HUES48 (cell line): Measurements from ENCODE around the gene ZSWIM3.
A peak's percentile ranks its signal among the peaks of the same experiment; 100 is the strongest.
"Not testable (repeated sequence)": the region's sequence is repeated elsewhere in the genome, so short reads cannot be mapped to it uniquely, and the experiment has no call there.

Experiments used
- H3K27ac ChIP-seq: one replicate; pipeline ENCODE4 v1.7.0; 2013; ENCODE audit warnings: low read depth, low read length, inconsistent platforms
- H3K27me3 ChIP-seq: 2 replicates; pipeline ENCODE4 v1.6.1; 2013; ENCODE audit warnings: mild to moderate bottlenecking, low read length; ENCODE audit not compliant: control insufficient read depth, insufficient read depth
- H3K36me3 ChIP-seq: 2 replicates; pipeline ENCODE4 v1.6.1; 2013; ENCODE audit warnings: low read length; ENCODE audit not compliant: control insufficient read depth, insufficient read depth
- H3K4me1 ChIP-seq: 2 replicates; pipeline ENCODE4 v1.6.1; 2013; ENCODE audit warnings: mild to moderate bottlenecking, low read length; ENCODE audit not compliant: control insufficient read depth, insufficient read depth
- H3K4me3 ChIP-seq: 2 replicates; pipeline ENCODE4 v1.5.1; 2013; ENCODE audit warnings: mild to moderate bottlenecking, low read depth, low read length
- H3K9ac ChIP-seq: 2 replicates; pipeline ENCODE4 v1.6.1; 2013; ENCODE audit warnings: mild to moderate bottlenecking, low read depth, low read length, moderate library complexity
- H3K9me3 ChIP-seq: 2 replicates; pipeline ENCODE4 v1.6.1; 2013; ENCODE audit warnings: low read length; ENCODE audit not compliant: control insufficient read depth, insufficient read depth

ZSWIM3 gene

DNA sequence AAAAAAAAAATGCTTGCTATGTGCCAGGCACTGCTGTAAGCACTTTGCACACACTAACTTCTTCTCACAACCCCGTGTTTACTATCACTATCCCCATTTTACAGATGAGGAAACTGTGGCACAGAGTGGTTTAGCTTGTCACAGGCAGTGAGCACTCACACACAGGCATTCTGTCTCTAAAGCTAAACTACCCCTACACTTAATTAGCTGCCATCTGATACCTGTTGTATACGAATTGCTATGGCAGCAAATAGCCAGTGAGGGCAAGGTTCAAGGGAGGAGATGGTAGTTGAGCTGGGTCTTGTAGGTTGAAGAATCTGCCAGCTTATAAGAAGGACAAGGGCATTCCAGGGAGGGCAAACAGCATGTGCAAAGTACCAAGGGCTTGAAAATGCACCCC lies 35.5 kb upstream of the ZSWIM3 start:
- Histone ChIP-seq H3K27me3 (peaks cover 13% of the 10 kb centered on the region), H3K9ac (no peak overlapping the region), H3K9me3 (no peaks in the 10 kb centered on the region), H3K4me1 (peaks cover 5% of the 10 kb centered on the region; the same call in 1 of the 2 replicates), H3K36me3 (peaks cover 7% of the 10 kb centered on the region), H3K4me3 (no peak overlapping the region), H3K27ac (no peak overlapping the region)

GRCh38 chr20:45822857-45823256 lies 34.6 kb upstream of the ZSWIM3 start:
- no peak overlapping the region for H3K9ac ChIP-seq

DNA sequence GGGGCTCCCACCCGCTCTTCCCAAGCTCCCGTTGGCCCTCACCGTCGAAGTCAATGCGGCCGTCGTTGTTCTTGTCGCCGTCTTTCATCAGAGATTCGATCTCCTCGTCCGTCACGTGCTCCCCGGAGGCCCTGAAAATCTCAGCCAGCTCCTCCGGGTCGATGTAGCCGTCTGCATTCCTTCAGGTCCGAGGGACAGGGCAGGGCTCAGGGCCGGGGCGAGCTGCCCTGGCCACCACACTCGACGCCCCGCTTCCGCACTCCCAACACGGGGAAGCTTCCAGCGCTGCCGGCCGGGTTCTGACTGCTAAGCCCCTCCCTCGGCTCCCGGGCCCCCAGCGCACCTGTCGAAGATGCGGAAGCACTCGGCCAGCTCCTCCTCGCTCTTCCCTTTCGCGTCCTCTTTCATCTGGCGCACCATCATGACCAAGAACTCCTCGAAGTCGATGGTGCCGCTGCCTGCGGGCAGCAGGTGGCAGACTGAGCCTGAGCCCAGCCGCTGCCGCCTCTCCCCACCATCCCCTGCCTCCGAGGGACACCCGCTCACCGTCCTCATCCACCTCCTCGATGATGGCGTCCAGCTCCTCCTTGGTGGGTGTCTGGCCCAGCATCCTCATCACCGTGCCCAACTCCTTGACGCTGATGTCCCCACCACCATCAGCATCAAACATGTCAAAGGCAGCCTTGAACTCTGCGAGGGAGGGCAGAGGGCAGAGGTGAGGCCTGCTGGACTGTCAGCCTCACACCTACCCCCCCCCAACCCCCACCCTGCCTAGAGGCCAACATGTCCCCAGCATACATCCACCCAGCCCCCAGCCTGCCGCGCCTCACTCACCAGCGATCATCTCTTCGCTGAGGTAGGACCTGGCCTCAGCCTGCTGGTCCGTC lies 33.2 kb upstream of the ZSWIM3 start:
- no peaks in the 10 kb centered on the region for H3K36me3 ChIP-seq
- H3K4me1 ChIP-seq, result peaks cover 5% of the 10 kb centered on the region; the same call in 1 of the 2 replicates
- no peak overlapping the region for H3K27ac ChIP-seq
- no peak overlapping the region for H3K9ac ChIP-seq
- H3K27me3 ChIP-seq, result peaks cover 13% of the 10 kb centered on the region
- H3K4me3 ChIP-seq, result peak overlapping the region; percentile 39; the same call in 1 of the 2 replicates
- no peaks in the 10 kb centered on the region for H3K9me3 ChIP-seq

More at GRCh38 chr20:45822857-45823256, 34.6 kb upstream of the ZSWIM3 start:
- Histone ChIP-seq H3K27ac (no peak overlapping the region), H3K9me3 (no peaks in the 10 kb centered on the region), H3K36me3 (no peaks in the 10 kb centered on the region), H3K27me3 (peaks cover 13% of the 10 kb centered on the region), H3K4me1 (peaks cover 5% of the 10 kb centered on the region; the same call in 1 of the 2 replicates), H3K4me3 (no peak overlapping the region)

DNA sequence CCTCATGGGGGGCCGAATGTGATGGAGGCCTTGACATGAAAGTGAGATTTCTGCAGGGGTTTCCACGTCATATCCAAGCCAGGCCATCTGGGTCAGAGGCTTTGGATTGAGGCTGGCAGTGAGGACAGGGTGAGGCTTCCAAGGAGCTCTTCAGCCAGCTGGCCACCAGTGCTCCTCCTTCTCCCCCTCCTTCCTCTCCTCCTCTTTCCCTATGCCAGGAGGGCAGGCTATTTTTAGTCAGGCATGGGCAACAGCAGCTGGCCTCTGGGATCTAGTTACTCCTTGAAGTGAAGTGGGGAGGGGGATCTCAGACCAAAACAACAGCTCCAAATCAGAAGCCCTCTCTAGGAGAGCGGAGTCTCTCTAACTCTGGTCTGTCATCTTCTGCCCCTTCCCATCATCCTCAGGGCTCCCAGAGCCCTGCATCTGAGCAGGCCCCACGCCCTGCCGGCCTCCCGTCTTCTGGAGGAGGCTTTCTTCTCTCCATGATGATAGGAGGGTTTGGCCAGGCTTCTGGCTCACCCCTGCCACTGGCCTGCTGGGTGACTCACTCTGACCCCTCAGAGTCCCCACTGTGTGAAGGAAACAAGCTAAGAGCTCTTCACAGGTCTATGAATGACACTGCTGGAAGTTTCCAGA lies 30.9 kb upstream of the ZSWIM3 start:
- peaks cover 13% of the 10 kb centered on the region for H3K27me3 ChIP-seq
- H3K27ac ChIP-seq, result no peak overlapping the region
- no peak overlapping the region for H3K4me3 ChIP-seq
- no peaks in the 10 kb centered on the region for H3K9me3 ChIP-seq
- no peak overlapping the region for H3K9ac ChIP-seq
- peaks cover 5% of the 10 kb centered on the region; the same call in 1 of the 2 replicates for H3K4me1 ChIP-seq
- H3K36me3 ChIP-seq, result no peaks in the 10 kb centered on the region

DNA sequence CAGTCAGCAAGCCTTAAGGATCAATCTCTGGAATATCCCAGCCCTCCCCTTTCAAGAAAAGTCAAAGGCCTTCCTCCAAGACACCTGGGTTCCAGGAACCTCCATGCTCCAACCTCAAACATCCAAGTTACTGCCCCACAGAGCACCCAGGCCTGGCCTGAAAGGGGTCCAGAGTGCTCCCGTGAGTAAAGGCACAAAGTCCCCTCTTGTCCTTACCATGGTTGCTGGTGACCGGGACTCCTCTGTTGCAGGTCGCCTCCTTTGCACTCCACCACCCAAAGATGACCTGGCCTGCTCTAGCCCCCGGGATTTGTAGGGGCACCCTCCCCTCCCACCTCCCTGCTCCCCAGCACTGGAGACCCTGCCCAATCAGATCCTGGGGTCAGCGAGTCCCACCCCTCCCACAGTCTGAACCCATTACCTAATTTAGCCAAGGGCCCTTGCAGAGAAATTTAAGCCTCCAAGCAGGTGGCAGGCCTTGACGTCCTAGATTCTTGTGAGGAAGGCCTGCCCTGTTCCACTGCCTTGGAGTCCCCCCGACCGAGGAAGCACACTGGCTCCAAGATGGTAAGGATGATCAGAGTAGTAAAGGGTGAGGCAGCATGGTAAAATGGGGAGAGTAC lies 30.3 kb upstream of the ZSWIM3 start, which contains the start of gene TNNC2:
TSS of gene TNNC2 (minus strand) at position 283 of the 623 bp plus-strand sequence. CDS start at position 219, 64 bp downstream.
- Histone ChIP-seq H3K27me3 (peaks cover 13% of the 10 kb centered on the region), H3K9me3 (no peaks in the 10 kb centered on the region), H3K4me1 (peaks cover 5% of the 10 kb centered on the region; the same call in 1 of the 2 replicates), H3K9ac (no peak within 1 kb of the TSS), H3K36me3 (no peaks in the 10 kb centered on the region), H3K4me3 (no peak within 1 kb of the TSS), H3K27ac (no peak within 1 kb of the TSS)

DNA sequence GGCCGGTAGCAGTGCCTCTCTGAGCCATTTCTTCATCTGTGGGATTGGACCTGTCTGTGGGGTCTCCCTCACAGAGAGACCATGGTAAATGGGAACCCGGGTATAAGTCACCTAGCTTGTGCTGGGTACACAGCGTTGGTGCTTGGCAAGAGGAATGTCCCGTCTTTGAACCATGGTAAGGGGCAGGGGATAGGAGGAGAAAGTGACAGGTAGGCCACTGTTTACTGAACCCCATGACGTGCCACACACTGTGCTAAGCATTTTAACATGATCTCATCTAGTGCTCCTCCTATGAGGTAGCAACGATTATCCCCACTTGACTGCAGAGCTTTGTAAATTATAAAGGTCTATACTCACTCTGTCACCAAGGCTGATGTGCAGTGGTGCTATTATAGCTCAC lies 29.7 kb upstream of the ZSWIM3 start:
- Histone ChIP-seq H3K9ac (no peak overlapping the region), H3K27me3 (peaks cover 13% of the 10 kb centered on the region), H3K9me3 (no peaks in the 10 kb centered on the region), H3K27ac (no peak overlapping the region), H3K36me3 (no peaks in the 10 kb centered on the region), H3K4me1 (peaks cover 6% of the 10 kb centered on the region; the same call in 1 of the 2 replicates), H3K4me3 (no peak overlapping the region)

DNA sequence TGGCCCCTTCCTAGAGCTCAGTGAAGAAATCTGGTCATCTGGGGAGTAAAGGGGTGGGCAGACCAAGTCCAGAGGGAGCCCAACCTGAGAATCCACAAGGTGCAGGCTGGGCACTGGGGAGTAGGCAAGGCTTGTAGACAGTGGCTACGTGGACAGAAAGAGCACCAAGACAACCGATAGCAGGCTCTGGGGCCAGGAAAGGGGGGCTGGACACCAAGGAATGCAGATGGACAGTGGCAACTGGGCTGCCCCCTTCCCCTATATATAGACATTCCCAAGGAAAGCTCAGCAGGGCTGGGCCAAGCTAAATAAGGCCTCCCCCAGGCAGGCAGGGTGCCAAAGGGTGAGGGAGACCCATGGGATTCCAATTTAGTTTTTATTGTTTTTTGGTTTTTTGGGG lies 28.8 kb upstream of the ZSWIM3 start:
- Histone ChIP-seq H3K9ac (no peak overlapping the region), H3K36me3 (no peaks in the 10 kb centered on the region), H3K4me3 (no peak overlapping the region), H3K4me1 (peaks cover 14% of the 10 kb centered on the region), H3K27ac (no peak overlapping the region), H3K27me3 (peaks cover 5% of the 10 kb centered on the region), H3K9me3 (no peaks in the 10 kb centered on the region)

GRCh38 chr20:45829673-45830106 lies 27.7 kb upstream of the ZSWIM3 start:
- H3K9me3 ChIP-seq, H3K36me3 ChIP-seq, H3K27me3 ChIP-seq, H3K27ac ChIP-seq, H3K4me3 ChIP-seq, H3K9ac ChIP-seq: not testable (repeated sequence)
- H3K4me1 ChIP-seq, result peaks cover 16% of the 10 kb centered on the region

- H3K4me3 ChIP-seq, result no peak overlapping the region
Measured at GRCh38 chr20:45832619-45833018, 24.8 kb upstream of the ZSWIM3 start.

DNA sequence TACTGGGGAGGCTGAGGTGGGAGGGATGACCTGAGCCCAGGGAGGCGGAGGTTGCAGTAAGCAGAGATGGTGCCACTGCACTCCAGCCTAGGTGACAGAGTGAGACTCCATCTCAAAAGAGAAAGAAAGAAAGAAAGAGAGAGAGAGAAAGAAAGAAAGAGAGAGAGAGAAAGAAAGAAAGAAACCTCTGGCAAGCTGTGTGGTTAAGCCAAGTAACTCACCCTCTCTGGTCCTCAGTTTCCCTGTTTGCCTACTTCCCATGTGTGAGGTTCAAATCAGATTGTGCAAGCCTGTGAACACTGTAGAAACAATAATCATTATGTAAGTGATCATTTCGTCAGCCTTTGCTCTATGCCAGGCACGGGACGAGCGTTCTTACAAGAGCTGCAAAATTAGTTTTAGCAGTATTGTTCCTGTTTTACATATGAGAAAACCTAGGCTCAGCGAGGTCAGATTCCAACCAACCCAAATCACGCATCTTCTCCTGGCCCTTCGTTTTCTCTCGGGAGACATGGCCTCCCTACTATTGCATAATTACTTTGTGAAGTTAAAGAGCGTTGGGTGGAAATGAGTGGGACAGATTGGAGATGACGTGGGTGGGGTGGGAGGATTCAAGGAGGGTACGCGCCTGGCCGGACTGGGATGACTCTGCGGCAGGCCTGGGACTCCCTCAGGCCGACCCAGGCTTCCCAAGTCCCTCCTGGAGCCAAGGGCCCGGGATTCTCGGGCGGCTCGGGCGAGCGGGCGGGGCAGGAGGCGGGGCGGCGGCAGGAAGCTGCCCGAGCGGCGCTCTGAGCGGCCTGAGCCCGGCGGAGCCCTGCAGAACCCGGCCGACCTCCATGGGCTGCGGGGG lies 24.2 kb upstream of the ZSWIM3 start, which contains the start of gene SNX21:
TSS of gene SNX21 (plus strand) at position 770 of the 853 bp plus-strand sequence. CDS start 121 bp downstream, outside the sequence.
- no peaks in the 10 kb centered on the region for H3K9me3 ChIP-seq
- peak within 1 kb of the TSS; percentile 79 for H3K4me3 ChIP-seq
- H3K36me3 ChIP-seq, result peaks cover 19% of the 10 kb centered on the region
- peaks cover 19% of the 10 kb centered on the region for H3K4me1 ChIP-seq
- no peaks in the 10 kb centered on the region; the same call in 1 of the 2 replicates for H3K27me3 ChIP-seq
- H3K27ac ChIP-seq, result peak within 1 kb of the TSS; percentile 59
- peak within 1 kb of the TSS; percentile 65; the same call in 1 of the 2 replicates for H3K9ac ChIP-seq

More at GRCh38 chr20:45832619-45833018, 24.8 kb upstream of the ZSWIM3 start:
- no peak overlapping the region for H3K27ac ChIP-seq
- H3K9ac ChIP-seq, result no peak overlapping the region
- H3K36me3 ChIP-seq, result peaks cover 19% of the 10 kb centered on the region
- no peaks in the 10 kb centered on the region for H3K9me3 ChIP-seq
- peaks cover 19% of the 10 kb centered on the region for H3K4me1 ChIP-seq
- no peaks in the 10 kb centered on the region; the same call in 1 of the 2 replicates for H3K27me3 ChIP-seq
